Right renal cortex interstitium (tissue), 3 donors: ENCODE measurements around the gene ZNF26. TPM values are rescaled to one million over a fixed set of nuclear protein-coding genes. Genes with fewer than 3 reads are reported as not detected.
"Not testable (repeated sequence)": the region's sequence is repeated elsewhere in the genome, so short reads cannot be mapped to it uniquely, and the experiment has no call there.

Experiments used
- DNase-seq, 3 donors: peaks; one replicate each; pipeline ENCODE4 v3.0.0-alpha.2; 2013; ENCODE audit warnings: low read depth in 3 of 3, low spot score in 2 of 3
- polyA plus RNA-seq, 3 donors: library from polyadenylated mRNA; unstranded; fragments of 120-200 nt; gene quantifications; one replicate each; pipeline ENCODE4 v1.2.1, GENCODE V29; 2013; ENCODE audit not compliant: insufficient read length in 3 of 3

Gene ZNF26, protein sequence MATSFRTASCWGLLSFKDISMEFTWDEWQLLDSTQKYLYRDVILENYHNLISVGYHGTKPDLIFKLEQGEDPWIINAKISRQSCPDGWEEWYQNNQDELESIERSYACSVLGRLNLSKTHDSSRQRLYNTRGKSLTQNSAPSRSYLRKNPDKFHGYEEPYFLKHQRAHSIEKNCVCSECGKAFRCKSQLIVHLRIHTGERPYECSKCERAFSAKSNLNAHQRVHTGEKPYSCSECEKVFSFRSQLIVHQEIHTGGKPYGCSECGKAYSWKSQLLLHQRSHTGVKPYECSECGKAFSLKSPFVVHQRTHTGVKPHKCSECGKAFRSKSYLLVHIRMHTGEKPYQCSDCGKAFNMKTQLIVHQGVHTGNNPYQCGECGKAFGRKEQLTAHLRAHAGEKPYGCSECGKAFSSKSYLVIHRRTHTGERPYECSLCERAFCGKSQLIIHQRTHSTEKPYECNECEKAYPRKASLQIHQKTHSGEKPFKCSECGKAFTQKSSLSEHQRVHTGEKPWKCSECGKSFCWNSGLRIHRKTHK
- polyA plus RNA-seq = 10 to 100 TPM; 10.4 to 12.6 (median 11.7) TPM

DNA sequence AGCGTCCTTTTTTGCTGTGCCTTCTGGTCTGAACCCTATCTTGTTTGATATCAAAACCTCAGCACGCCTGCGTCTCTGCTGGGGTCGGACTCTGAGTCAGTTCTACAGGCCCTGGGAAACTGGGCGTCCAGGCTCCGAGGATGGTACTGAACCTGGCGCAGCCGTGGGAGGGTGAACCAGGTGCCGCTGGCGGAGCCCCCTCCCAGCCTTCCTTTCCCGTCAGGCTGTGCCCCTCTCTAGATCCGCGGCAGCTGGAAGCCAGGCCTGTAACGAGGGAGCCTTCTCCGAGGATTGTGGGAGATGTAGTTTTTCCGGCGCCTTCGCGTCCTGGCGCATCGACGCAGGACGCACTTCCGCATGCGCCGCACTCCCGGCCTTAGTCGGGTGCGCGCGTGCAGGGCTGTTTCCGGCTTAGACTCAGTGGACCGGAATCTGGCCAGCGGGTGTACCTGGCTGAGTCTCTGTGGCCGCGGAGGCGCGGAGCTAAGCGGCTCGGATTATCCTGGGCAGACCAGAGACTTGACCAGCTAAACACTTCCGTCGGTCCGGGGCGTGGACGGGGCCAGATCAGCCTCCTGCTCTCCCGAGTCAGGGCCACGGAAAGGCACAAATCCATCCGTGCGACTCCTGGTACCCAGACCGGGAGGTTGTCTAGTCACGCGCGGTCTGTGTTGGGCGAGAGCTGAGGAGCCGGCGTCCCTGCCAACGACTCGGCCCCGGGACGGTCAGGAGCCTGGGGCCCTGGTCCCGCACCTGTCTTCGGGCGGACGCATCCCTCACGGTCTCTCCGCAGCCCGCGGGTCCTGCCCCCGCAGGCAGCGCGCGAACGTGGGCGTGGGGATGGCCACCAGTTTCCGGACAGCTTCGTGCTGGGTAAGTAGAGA is at the start of gene ZNF26:
TSS of gene ZNF26 (plus strand) at position 367 of the 884 bp plus-strand sequence. CDS start at position 841, 474 bp downstream.
- peak; percentile 87 to 93 (median 88) for DNase-seq

DNA sequence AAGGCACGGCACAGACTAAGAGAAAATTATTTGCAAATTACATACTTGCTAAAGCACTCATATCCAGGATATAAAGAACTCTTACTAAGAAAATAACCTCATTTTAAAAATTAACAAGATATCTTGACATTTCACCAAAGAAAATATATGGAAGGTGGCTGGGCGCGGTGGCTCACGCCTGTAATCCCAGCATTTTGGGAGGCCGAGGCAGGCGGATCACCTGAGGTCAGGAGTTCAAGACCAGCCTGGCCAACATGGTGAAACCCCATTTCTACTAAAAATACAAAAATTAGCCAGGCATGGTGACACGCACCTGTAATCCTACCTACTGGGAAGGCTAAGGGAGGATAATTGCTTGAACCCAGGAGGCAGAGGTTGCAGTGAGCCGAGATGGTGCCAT is 49.2 kb upstream of the ZNF26 start:
- not testable (repeated sequence) for DNase-seq

DNA sequence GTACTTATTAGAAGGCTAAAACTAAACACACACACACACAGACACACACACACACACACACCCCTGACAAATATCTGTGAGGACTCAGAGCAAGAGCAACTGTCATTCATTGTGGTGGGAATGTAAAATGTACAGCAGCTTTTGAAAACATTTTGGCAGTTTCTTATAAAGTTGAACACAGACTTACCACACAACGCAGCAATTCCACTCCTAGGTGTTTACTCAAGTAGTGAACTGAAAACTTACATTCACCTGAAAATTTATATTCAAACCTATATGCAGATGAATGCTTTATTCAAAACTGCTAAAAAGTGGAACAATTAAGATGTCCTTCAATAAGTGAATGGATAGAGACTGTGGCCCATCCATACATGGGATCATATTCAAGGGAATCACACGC is 48.7 kb upstream of the ZNF26 start:
- no peak for DNase-seq

DNA sequence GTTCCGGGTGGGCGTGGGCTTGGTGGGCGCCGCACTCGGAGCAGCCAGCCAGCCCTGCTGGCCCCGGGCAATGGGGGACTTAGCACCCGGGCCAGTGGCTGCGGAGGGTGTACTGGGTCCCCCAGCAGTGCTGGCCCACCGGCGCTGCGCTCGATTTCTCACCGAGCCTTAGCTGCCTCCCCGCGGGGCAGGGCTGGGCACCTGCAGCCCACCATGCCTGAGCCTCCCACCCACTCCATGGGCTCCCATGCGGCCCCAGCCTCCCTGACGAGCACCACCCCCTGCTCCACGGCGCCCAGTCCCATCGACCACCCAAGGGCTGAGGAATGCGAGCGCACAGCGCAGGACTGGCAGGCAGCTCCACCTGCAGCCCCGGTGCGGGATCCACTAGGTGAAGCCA is 47.4 kb upstream of the ZNF26 start:
- not testable (repeated sequence) for DNase-seq

DNA sequence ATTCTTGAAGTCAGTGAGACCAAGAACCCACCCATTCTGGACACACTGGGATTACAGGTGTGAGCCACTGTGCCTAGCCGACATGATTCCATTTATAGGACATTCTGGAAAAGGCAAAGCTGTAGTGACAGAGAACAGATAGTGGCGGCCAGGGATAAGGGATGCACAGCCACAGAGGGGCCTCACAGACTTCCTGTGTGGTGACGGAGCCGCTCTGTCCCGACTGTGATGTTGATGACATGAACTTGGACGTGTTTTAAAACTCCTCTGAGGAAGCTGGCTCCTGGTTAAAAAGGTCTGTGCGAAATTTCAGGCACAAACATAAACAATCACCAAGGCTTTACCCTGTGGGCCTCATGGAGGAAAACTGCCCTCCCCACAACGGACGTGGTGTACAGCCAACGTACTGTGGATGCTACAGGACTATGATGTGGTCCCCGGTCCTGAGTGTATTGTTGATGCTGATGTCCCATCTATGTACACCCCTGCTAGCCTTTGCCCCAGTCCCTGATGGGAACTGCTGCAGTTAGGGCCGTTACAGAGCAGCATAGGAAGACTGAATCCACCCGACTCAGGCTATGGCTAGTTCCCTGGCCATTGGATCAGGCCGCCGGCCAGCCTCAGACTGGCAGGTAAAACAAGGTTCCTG is 46.0 kb upstream of the ZNF26 start:
- no peak for DNase-seq

DNA sequence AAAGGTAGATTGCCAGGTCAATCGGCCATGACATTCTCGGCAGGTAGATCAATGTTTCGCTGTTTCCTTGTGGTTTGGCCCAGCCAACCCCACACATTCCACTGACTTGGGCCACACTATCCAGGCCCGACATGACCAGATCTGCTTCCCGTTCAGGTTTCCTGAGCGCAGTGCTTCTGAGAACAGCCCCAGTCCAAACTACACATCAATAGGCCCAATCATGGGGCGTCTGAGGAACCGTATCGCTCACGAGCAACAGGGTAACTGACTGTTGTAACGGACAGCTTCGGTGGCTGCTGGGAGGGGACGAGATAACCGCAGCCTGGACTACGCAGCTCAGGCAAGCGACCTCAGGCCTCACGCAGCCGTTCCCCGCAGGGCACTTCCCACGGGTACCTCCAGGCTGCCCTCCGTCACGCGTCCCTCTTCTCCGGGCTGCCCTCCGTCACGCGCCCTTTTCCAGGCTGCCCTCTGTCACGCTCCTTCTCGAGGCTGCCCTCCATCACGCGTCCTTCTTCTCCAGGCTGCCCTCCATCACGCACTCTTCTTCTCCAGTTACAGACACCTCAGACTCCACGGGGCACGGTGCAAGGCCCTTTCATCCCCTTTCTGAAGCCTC is 44.7 kb upstream of the ZNF26 start:
- no peak for DNase-seq

DNA sequence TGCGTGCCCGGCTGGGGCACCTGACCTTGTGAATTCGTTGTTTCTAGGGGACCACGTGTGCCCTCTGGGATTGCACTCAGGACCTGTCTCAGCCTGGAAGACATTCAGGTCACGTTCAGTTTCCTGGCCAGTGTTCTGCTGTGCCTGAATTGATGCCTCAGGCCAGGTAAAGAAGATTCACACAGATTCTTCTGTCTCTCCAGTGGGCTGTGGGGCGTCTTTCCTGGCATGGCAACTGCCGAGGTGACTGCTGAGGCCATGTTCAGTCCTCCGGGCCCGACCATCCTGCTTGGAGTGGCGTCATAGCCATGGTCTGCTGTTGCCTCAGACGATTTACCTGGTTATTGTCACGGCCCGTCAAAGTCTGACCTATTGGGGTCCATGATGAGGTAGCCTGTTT is 43.6 kb upstream of the ZNF26 start:
- DNase-seq = no peak

DNA sequence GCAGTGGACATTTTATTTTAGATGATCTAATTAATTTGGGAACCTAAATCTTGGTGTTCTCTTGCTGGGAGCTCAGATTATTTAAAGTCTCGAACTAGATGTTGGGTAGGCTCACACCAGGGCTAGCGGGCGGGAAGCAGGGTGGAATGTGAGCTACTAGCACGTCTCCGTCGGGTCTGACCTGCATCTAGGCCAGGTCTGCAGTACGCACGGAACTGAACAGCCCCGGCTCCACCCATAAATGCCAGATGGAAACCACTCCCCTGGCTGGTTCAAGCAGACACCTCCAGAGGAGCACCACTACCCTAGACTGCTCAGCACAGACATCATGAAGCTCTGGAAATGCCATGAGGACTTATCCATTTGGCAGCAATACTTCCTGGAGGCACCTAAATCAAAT is 40.4 kb upstream of the ZNF26 start:
- DNase-seq = no peak

DNA sequence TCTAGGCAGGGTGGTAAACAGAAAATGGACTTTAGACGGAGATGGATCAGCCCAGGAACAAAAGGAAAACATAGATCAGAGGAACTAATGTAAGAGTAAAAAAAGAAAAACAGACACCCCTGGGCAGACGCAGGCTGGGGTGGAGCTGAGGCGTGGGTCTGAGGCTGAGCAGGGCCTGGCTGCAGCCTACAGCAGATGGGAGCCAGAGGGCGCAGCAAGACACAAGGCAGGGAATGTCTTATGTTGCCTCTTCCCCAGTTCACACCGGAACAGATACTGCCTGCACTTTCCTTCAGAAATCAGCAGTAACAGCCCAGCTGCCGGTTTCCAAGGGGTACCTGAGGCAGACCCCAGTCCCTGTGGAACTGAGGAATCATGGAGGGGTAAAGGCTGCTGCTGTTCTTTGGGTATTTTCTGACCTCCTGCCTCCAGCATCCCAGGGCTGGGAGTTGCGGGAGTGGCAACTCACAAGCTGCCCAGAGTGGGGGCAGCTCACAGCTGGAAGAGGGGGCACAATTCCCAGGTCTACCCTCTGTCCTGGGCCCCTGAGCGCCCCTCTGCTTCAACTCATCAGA is 39.8 kb upstream of the ZNF26 start:
- no peak for DNase-seq

DNA sequence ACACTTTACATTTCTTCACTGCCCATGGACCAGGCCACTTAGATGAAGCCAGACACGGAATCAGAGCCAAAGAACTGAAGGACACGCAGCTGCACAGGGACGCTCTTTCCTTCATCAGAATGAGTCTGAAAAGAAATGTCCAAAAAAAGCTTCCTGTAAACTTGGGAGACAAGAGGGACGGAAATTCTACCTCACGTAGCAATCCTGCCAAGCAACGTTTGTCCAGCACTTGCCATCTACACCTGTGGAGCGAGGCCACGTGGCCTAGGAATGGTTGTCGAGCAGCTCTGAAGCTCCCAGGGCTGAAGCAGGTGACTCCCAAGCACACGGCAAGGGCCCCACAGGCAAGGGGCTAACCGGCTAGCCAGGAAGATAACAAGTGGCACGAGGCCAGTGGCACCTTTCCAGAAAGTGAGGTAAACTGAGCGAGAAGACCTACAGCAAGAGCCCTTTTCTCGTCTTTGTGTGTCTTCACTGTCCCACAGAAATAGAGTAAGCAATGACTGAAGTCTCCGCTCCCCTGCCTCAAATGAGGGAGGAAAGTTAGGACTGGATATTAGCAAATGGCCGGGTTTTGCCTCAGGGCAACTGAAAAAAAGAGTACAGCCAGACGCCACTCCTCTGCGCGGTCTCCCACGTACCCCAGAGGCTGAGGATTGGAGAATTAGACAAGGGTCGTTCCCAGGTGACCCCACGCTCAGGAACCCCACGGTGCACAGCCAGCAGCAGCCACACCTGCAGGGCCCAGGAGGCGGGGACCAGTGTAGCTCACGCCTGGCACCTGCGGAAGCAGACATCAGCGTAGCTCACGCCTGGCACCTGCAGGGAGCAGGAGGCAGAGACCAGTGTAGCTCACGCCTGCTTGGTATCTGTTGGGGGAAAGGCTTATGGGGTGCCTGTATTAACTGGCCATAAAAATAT is 37.8 kb upstream of the ZNF26 start:
- DNase-seq = no peak

DNA sequence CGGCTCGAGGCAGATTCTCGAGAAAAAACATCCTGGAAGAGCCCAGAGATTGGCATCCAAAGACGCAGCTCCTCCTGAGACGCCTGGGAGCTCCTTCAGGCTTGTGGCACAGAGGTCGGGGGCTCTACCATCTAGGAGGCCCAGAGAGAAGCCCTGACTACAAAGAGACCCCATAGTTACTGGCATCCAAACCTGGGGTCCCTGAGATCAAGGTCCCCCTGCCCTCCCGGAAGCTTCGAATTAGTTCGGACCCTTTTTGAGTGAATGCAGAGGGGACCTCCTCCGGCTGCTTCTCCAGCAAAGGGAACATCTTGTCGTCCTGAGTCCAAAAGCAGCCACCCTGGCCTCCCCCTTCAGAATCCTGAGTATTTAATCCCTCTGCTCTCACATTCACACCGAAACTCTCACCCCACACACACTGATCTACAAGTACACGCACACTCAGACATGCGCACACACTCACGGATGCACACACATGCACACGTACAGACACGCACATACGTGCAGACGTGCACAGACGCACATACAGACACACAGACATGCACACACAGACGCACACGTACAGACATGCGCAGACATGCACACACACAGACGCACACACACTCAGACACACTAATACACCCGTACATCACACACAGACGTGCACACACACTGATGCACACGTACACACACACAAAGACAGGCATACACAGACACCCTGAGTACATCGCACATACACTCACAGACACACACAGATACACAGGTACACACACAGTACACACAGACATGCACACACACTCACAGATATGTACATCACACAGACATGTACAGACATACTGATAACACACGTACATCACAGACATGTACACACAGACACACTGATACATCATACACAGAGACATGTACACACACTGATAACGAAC is 36.0 kb upstream of the ZNF26 start:
- no peak for DNase-seq

DNA sequence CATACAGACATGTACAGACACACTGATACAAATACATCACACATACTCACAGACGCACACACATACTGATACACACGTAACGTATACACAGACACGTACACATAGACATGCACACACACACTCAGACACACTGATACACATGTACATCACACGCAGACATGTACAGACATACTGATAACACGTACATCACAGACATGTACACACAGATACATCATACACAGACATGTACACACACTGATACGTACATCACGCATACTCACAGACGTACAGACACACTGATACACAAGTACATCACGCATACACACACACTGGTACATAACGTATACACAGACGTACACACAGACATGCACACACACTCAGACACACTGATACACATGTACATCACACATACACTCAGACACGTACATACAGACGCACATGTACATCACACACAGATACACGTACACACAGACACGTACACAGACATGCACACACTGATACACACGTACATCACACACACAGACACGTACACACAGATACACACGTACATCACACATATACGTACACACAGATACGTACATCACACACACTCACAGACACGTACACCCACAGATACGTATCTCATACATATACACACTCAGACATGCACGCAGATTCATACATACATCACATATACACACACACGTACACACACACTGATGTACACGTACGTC is 35.2 kb upstream of the ZNF26 start:
- DNase-seq = no peak

DNA sequence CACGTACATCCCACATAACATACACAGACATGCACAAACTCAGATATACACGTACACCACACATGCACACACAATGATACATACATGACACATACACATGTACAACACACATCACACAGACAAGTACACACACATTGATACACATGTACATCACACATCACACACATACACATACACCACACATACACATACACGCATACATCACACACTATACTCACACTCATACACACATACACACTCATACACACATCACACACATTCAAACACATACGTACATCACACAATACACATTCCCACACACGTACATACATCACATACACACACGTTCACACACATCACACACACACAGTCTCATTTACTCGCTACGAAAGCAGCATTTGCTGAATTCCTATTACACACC is 34.5 kb upstream of the ZNF26 start:
- no peak for DNase-seq

DNA sequence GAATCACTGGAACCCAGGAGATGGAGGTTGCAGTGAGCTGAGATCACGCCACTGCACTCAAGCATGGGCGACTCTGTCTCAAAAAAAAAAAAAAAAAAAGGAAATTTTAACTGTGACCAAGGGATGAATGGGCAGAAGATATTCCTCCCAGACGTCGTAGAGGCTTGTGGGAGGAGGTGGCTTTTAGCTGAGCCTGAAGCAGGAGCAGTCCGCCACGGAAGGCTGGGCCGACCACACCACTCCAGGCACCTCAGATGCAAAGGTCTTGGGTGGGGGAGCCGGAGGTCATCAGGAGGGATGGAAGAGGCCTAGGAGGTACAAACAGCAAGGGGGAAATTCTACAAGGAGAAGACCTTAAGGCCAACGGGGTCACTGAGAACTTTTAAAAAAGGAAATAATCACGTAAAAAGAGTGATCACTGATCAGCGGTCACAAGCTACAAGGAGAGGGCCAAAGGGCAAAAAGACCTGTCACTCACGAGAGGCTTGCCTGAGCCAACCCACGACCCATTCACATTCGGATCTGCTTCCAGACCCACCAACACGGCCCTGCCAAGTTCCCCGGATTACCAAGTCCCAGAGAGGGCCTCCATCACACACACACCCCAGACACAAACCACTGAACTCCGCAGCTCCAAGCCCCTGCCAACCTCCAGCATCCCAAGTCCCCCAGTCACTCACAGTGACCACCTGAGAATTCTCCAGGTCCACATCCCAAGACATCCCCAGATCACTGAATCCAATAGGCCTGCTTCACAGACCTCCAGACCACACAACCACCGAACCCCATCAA is 33.6 kb upstream of the ZNF26 start:
- no peak for DNase-seq

DNA sequence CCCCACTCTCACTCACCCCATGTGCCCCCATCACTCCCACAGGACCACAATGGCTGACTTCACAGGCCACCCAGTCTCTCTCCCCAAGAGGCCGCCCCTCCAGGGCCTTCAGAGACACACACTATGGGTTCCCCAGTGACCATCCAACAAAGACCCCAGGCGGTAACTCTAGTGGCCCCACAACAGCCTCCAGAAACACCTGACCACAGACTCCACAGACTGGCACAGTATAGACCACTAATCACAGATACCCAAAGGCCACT is 33.1 kb upstream of the ZNF26 start:
- no peak for DNase-seq

DNA sequence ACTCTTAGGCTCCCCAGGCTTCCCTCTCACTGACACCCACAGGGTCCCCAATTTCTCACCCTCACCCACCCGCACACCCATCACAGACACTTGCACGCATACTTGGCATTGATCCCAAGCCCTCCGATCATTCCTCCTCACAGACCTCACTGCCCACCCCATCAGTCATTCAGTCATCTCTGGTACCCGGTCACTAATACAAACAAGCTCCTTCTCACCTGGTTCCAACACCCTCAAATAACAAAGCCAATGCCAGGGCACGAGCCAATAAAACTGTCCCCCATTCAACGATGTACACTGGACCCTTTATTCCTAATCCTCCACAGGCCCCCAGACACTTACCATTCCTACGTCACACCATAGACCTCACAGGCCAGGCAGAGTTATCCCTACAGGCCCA is 32.4 kb upstream of the ZNF26 start:
- no peak for DNase-seq

DNA sequence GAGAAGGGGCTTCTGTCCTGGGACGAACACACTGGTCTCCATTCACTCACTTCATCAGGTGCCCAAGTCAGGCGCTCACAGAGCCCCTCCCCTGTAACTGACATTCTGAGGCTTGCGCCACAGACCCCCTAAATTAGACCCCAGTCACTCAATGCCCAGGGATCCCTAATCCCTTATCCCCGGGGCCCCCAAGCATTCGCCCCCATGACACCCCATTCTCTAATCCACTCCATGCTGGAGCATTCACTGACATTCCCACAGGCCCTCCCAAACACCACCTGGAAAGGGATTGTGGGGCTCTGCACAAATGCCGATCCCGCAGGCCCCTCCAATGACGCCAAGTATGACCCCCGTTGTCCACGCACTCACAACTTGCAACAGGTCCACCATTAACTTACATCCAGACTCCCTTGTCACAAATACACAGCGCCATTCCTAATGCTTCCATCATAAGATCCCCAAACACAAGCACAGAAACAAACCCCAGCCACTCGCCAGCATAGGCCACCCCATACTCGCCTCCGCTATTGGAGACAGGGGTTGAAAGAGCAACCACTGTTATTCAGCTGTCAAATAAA is 31.6 kb upstream of the ZNF26 start:
- no peak for DNase-seq
